ENCODE results near the gene OXSR1.

DNA sequence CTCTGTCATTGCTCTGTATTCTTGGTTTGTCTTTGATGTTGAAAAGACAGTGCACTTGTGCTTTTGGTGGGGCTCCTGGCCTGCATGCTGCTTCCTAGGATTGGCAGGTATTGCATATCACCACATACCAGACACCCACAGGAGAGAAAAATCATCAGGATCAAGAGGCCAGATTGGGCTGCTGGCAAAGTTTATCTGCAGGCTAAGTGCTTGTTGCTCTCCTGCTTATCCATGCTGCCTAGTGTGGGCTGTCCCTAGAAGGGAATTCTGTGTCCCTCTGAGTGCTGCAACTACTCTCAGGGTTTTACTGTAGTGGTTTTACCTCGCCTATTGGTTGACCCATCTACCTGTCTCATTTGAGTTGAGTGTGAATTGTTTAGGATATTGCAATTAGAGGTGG is 99.4 kb downstream of the OXSR1 start:
- TF ChIP-seq, protein P1, sequence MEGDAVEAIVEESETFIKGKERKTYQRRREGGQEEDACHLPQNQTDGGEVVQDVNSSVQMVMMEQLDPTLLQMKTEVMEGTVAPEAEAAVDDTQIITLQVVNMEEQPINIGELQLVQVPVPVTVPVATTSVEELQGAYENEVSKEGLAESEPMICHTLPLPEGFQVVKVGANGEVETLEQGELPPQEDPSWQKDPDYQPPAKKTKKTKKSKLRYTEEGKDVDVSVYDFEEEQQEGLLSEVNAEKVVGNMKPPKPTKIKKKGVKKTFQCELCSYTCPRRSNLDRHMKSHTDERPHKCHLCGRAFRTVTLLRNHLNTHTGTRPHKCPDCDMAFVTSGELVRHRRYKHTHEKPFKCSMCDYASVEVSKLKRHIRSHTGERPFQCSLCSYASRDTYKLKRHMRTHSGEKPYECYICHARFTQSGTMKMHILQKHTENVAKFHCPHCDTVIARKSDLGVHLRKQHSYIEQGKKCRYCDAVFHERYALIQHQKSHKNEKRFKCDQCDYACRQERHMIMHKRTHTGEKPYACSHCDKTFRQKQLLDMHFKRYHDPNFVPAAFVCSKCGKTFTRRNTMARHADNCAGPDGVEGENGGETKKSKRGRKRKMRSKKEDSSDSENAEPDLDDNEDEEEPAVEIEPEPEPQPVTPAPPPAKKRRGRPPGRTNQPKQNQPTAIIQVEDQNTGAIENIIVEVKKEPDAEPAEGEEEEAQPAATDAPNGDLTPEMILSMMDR (IDR thresholded peaks at IDR 0.05) = no peak
- TF ChIP-seq POLR2AphosphoS5 (IDR thresholded peaks at IDR 0.05) = no peak
